ENCODE results near the gene AAGAB. TPM values are rescaled to one million over a fixed set of nuclear protein-coding genes. Genes with fewer than 3 reads are reported as not detected.
A peak's percentile ranks its signal among the peaks of the same experiment; 100 is the strongest.

The AAGAB gene
- total RNA-seq, 1 donor from 2014 or later = 27.8 TPM

DNA sequence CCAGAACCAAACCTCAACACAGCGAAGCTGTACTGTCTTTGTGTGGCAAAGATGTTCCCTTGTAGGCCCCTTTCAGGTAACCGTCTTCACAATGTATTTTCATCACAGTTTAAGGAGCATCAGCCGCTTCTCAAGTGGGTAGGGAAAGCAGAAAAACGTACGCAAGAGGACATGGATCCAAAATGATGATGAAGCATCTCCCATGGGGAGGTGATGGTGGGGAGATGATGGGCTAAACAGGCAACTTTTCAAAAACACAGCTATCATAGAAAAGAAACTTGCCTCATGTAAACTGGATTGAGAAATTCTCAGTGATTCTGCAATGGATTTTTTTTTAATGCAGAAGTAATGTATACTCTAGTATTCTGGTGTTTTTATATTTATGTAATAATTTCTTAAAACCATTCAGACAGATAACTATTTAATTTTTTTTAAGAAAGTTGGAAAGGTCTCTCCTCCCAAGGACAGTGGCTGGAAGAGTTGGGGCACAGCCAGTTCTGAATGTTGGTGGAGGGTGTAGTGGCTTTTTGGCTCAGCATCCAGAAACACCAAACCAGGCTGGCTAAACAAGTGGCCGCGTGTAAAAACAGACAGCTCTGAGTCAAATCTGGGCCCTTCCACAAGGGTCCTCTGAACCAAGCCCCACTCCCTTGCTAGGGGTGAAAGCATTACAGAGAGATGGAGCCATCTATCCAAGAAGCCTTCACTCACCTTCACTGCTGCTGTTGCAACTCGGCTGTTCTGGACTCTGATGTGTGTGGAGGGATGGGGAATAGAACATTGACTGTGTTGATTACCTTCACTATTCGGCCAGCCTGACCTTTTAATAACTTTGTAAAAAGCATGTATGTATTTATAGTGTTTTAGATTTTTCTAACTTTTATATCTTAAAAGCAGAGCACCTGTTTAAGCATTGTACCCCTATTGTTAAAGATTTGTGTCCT, 60.0 kb downstream of the AAGAB start:
- intact Hi-C loops (cut with DNase I) = loop anchor here (10.0 kb wide), 1 partner anchor 490 kb away; the partner anchor contains the start of gene SMAD6
- H3K36me3 ChIP-seq = peaks cover 5 to 33% of the 10 kb centered on the region in 2 donors
- no peak overlapping the region for H3K4me3 ChIP-seq
- no peaks in the 10 kb centered on the region for H3K27me3 ChIP-seq
- H3K4me1 ChIP-seq = peaks cover 5 to 44% of the 10 kb centered on the region in 2 donors
- H3K27ac ChIP-seq = peak overlapping the region; percentile 64 to 75
- TF ChIP-seq, protein P1, sequence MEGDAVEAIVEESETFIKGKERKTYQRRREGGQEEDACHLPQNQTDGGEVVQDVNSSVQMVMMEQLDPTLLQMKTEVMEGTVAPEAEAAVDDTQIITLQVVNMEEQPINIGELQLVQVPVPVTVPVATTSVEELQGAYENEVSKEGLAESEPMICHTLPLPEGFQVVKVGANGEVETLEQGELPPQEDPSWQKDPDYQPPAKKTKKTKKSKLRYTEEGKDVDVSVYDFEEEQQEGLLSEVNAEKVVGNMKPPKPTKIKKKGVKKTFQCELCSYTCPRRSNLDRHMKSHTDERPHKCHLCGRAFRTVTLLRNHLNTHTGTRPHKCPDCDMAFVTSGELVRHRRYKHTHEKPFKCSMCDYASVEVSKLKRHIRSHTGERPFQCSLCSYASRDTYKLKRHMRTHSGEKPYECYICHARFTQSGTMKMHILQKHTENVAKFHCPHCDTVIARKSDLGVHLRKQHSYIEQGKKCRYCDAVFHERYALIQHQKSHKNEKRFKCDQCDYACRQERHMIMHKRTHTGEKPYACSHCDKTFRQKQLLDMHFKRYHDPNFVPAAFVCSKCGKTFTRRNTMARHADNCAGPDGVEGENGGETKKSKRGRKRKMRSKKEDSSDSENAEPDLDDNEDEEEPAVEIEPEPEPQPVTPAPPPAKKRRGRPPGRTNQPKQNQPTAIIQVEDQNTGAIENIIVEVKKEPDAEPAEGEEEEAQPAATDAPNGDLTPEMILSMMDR (IDR thresholded peaks at IDR 0.05) = no peak
- DNase-seq (ENCODE audit: low spot score in 2 of 2) = no peak
- H3K9me3 ChIP-seq = no peaks in the 10 kb centered on the region

- H3K27ac ChIP-seq = peak overlapping the region; percentile 64 to 75
- peaks cover 5 to 33% of the 10 kb centered on the region in 2 donors for H3K36me3 ChIP-seq
- peaks cover 15 to 50% of the 10 kb centered on the region in 2 donors for H3K4me1 ChIP-seq
- no peaks in the 10 kb centered on the region for H3K27me3 ChIP-seq
- no peak for DNase-seq (ENCODE audit: low spot score in 2 of 2)
- no peak overlapping the region for H3K4me3 ChIP-seq
- intact Hi-C loops (cut with DNase I) = loop anchor here (10.0 kb wide), 1 partner anchor 489 kb away; the partner anchor contains the start of gene SMAD6
- TF ChIP-seq, protein P1 (IDR thresholded peaks at IDR 0.05) = no peak
- no peaks in the 10 kb centered on the region for H3K9me3 ChIP-seq
Measured at GRCh38 chr15:67193223-67193990, 61.1 kb downstream of the AAGAB start.

DNA sequence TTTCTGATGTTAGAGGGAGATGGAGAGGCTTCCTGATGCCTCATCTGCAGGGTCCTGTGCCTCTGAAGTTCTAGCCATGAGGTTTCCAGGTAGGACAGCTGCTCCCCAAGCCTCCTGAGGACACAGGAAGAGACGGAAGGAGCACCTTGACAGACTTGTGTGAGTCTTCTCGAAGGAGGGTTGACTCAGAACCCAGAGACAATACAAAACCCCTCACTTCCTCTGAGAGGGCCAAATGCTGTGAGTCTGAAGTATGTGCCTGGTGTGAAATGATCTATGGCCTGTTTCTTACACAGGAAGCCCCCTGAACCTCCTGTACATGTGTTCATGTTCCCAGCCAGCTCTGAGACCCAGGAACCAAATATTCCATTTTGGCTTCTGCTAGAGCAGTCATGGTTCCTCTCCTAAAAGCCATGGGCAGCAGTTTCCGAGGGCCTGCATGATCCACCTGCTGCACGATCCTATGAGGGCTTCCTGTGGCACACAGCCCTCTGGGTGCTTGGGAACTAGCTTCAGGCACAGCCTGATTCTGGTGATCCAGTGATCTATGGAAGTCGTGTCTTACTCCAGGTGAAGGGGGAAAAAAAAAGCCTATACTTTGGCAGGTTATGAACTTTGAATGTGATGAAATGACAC, 62.2 kb downstream of the AAGAB start:
- Histone ChIP-seq H3K4me3 (no peak overlapping the region), H3K9me3 (no peaks in the 10 kb centered on the region), H3K36me3 (peaks cover 5 to 37% of the 10 kb centered on the region in 2 donors), H3K4me1 (peaks cover 18 to 53% of the 10 kb centered on the region in 2 donors), H3K27me3 (no peaks in the 10 kb centered on the region), H3K27ac (peak overlapping the region; percentile 64 to 75)
- TF ChIP-seq, protein P1 (IDR thresholded peaks at IDR 0.05) = no peak
- intact Hi-C loops (cut with DNase I) = loop anchor here (10.0 kb wide), 1 partner anchor 488 kb away; the partner anchor contains the start of gene SMAD6
- DNase-seq (ENCODE audit: low spot score in 2 of 2) = no peak

- intact Hi-C loops (cut with DNase I) = loop anchor here (10.0 kb wide), 1 partner anchor 486 kb away; the partner anchor contains the start of gene SMAD6
- H3K36me3 ChIP-seq = peaks cover 5 to 42% of the 10 kb centered on the region in 2 donors
- peaks cover 29 to 59% of the 10 kb centered on the region in 2 donors for H3K4me1 ChIP-seq
- peak overlapping the region; percentile 92 to 95 for H3K27ac ChIP-seq
- no peak for DNase-seq (ENCODE audit: low spot score in 2 of 2)
- no peaks in the 10 kb centered on the region for H3K9me3 ChIP-seq
- H3K4me3 ChIP-seq = no peak overlapping the region
- H3K27me3 ChIP-seq = no peaks in the 10 kb centered on the region
- TF ChIP-seq, protein P1 (IDR thresholded peaks at IDR 0.05) = no peak
Measured at GRCh38 chr15:67190813-67191212, 63.6 kb downstream of the AAGAB start.

DNA sequence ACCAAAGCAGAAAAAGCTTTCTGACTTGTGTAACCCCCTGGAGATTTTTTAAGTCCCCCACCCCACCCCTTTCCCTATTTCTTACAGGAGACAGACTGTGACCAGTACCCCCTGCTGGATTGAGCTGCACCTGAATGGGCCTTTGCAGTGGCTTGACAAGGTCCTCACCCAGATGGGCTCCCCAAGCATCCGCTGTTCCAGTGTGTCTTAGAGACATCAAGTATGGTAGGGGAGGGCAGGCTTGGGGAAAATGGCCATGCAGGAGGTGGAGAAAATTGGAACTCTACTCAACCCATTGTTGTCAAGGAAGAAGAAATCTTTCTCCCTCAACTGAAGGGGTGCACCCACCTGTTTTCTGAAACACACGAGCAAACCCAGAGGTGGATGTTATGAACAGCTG, 64.1 kb downstream of the AAGAB start:
- intact Hi-C loops (cut with DNase I) = loop anchor here (10.0 kb wide), 1 partner anchor 486 kb away; the partner anchor contains the start of gene SMAD6
- TF ChIP-seq, protein P1 (IDR thresholded peaks at IDR 0.05) = no peak

More for the DNA sequence above, 64.1 kb downstream of the AAGAB start:
- Histone ChIP-seq H3K27me3 (no peaks in the 10 kb centered on the region), H3K4me1 (peaks cover 30 to 61% of the 10 kb centered on the region in 2 donors), H3K9me3 (no peaks in the 10 kb centered on the region), H3K4me3 (no peak overlapping the region), H3K27ac (peak overlapping the region; percentile 92 to 95), H3K36me3 (peaks cover 5 to 38% of the 10 kb centered on the region in 2 donors)
- no peak for DNase-seq (ENCODE audit: low spot score in 2 of 2)

Data from ascending aorta (tissue), 2 donors.